ENCODE data around the gene RAPSN.

Gene RAPSN

GRCh38 chr11:47391711-47392432 is 57.1 kb downstream of the RAPSN start:
- no peak for DNase-seq (ENCODE audit: low read depth)
- H3K4me3 ChIP-seq (ENCODE audit: low read depth, low read length) = no peak overlapping the region
- TF ChIP-seq, protein P1, sequence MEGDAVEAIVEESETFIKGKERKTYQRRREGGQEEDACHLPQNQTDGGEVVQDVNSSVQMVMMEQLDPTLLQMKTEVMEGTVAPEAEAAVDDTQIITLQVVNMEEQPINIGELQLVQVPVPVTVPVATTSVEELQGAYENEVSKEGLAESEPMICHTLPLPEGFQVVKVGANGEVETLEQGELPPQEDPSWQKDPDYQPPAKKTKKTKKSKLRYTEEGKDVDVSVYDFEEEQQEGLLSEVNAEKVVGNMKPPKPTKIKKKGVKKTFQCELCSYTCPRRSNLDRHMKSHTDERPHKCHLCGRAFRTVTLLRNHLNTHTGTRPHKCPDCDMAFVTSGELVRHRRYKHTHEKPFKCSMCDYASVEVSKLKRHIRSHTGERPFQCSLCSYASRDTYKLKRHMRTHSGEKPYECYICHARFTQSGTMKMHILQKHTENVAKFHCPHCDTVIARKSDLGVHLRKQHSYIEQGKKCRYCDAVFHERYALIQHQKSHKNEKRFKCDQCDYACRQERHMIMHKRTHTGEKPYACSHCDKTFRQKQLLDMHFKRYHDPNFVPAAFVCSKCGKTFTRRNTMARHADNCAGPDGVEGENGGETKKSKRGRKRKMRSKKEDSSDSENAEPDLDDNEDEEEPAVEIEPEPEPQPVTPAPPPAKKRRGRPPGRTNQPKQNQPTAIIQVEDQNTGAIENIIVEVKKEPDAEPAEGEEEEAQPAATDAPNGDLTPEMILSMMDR (IDR thresholded peaks at IDR 0.05; ENCODE audit: insufficient read depth, low read depth, low read length, missing control alignments) = no peak

DNA sequence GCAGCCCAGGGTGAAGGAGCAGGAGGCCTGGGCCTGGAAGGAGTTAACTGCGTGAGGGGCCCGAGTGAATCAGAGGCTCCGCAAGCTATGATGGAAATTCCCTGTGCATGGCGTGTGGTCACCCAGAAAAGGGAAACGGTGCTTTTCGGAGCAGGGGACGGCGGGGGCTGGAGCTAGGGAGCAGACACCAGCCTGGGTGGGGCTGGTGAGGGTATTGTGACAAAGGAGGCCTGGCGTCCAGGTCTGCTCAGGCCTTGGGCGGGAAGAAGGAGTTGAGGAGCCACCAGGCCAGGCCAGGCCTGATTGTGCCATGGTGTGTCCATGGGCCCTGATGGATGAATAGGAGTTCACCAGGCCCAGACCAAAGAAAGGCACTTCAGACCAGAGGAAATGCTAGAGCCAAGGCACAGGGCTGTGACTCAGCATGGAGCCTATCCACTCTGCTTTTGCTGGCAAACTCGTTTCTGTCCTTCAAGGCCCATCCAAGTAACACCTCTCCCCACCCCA is 57.8 kb downstream of the RAPSN start:
- no peak overlapping the region for H3K4me3 ChIP-seq (ENCODE audit: low read depth, low read length)
- peak; percentile 57 for DNase-seq (ENCODE audit: low read depth)
- TF ChIP-seq, protein P1 (IDR thresholded peaks at IDR 0.05; ENCODE audit: insufficient read depth, low read depth, low read length, missing control alignments) = no peak

GRCh38 chr11:47390422-47390760 is 58.5 kb downstream of the RAPSN start:
- TF ChIP-seq, protein P1 (IDR thresholded peaks at IDR 0.05; ENCODE audit: insufficient read depth, low read depth, low read length, missing control alignments) = no peak
- no peak for DNase-seq (ENCODE audit: low read depth)
- H3K4me3 ChIP-seq (ENCODE audit: low read depth, low read length) = no peak overlapping the region

DNA sequence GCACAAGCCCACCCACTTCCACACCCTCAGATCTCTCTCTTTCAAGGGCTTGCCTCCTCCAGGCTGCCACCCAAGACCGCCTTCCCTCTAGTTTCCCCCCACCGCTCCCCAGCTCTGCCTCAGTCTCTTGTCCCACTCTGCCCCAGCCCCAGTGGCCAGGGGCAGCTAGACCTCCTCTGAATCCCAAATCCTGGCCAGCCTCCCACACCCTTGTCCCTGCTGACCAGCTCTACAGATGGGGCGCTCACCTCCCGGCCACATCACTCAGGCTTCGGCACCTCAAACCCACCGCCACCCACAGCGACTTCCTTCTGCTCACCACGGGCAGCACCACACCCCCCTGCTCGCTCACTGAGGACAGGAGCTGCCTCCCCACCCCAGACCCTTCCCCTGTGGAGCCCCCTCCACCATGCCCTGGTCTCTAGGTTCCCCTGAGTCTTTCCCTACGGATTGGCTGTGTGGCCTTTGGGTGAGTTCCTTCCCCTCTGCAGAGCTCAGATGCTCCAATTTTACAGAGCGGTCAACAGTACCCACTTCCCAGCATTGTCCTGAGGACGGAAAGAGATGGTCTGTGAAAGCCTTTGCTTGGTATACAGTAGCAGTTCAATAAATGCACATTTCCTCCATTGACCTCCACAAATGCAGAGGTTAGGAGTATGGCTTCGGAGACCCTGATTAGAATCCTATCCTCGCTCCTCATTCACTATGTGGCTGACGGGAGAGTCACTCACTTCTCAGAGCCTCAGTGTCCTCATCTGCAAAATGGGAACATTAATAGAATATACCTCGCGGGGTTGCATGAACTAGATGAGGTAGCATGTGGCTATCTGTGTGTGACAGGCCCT is 59.1 kb downstream of the RAPSN start:
- TF ChIP-seq, protein P1 (IDR thresholded peaks at IDR 0.05; ENCODE audit: insufficient read depth, low read depth, low read length, missing control alignments) = no peak
- no peak overlapping the region for H3K4me3 ChIP-seq (ENCODE audit: low read depth, low read length)
- no peak for DNase-seq (ENCODE audit: low read depth)

DNA sequence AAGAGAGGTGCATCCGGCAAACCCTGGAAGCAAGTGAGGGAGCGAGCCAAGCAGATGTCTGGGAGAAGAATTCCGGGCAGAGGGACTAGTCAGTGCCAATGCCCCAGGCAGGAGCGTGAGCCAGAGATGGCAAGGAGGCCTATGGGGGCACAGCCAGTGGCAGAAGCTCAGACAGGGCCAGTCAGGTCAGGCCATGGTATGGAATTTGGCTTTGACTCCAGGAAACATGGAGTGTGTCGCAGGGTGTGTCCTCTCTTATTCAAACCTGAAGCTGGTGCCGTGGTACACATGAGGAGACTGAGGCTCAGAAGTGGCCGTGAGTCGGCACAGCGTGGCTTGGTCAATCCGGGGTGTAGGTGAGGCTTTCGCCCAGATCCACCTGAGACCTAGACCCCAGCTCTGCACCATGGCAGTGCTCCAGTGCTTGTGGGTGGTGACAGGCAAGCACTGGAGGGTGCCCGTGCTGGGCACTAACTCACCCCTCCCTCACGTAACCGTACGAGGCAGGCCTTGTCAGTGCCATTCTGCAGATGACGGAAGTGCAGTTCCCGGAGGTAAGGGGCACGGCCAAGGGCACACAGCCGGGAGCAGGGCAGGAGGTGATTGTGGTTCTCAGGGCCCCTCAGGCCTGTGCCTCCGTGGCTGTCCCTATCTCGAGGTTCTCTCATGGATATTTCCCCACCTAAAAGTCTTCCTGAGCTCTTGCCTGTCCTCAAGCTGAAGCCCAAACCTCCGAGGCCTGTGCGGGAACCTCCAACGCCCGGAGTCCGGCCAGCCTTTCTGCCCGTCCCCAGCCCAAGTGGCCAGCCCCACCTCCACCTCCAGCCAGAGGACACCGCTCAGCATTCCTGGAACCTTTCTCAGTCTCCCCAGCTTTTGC is 60.0 kb downstream of the RAPSN start:
- no peak for DNase-seq (ENCODE audit: low read depth)
- no peak overlapping the region for H3K4me3 ChIP-seq (ENCODE audit: low read depth, low read length)
- TF ChIP-seq, protein P1 (IDR thresholded peaks at IDR 0.05; ENCODE audit: insufficient read depth, low read depth, low read length, missing control alignments) = no peak

DNA sequence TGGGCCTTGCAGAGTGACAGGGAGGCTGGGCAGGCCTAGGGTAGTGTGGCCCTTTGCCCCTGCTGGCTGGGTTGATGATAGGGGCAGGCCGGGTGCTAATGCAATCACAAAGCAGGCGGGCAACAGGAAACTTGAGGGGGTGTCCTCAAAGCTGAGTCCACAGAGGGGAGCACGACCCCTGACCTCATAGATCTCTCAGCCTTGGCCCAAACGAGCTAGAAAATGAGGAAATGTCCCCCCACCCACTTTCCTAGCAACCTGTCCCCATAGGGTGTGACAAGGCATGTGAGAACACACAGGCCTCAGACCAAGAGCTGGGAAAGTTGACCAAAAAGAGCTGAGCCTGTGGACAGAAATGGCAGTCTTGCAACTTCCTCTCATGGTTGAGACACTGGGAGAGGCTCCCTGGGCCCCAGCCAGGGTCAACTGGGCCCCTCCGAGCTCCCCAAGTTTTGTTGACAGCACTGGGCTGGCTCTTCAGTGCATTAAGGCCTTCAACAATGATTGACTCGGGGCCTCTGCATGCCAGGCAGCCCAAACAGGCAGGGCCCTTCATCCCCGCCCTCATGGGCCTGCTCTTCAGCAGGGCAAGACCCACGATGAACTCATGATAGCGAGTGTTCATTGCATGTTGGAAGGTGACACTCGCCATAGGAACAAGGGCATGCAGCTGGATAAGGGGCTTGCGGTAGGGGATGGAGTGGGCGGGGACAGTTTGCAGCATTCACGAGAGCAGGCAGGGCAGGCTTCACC is 60.8 kb downstream of the RAPSN start:
- no peak for DNase-seq (ENCODE audit: low read depth)
- H3K4me3 ChIP-seq (ENCODE audit: low read depth, low read length) = no peak overlapping the region
- TF ChIP-seq, protein P1 (IDR thresholded peaks at IDR 0.05; ENCODE audit: insufficient read depth, low read depth, low read length, missing control alignments) = no peak

Data from GM12865 (cell line).